Heart right ventricle (tissue), 16 donors: ENCODE results near the gene MT1G. TPM values are rescaled to one million over a fixed set of nuclear protein-coding genes. Genes with fewer than 3 reads are reported as not detected.

Experiments used
- ATAC-seq, 8 donors: fragments of 200-7000 bp; cut with Tn5 transposase; one replicate each; pipeline ENCODE4 v1.9.1; 2020; ENCODE audit warnings: mild to moderate bottlenecking in 8 of 8, moderate library complexity in 8 of 8, moderate number of reproducible peaks in 1 of 8
- DNase-seq, 2 donors: peaks; one replicate each; pipeline ENCODE4 v3.0.0-alpha.2; 2020
- H3K27ac ChIP-seq, 10 donors: fragments of 200-600 bp; sonication (generic) in 2 of 10; one replicate each; pipeline versions ENCODE4 v1.5.0 to v1.8.0; 2020 to 2022; ENCODE audit warnings: mild to moderate bottlenecking in 3 of 10
- H3K27me3 ChIP-seq, 7 donors: fragments of 200-600 bp; one replicate each; pipeline ENCODE4 v1.8.0; 2021 to 2022; ENCODE audit warnings: mild to moderate bottlenecking in 2 of 7
- H3K36me3 ChIP-seq, 9 donors: fragments of 200-600 bp; sonication (generic) in 1 of 9; one replicate each; pipeline versions ENCODE4 v1.5.0 to v1.8.0; 2020 to 2022; ENCODE audit warnings: mild to moderate bottlenecking in 2 of 9
- H3K4me1 ChIP-seq, 9 donors: fragments of 200-600 bp; sonication (generic) in 1 of 9; one replicate each; pipeline versions ENCODE4 v1.5.0 to v1.8.0; 2020 to 2022; ENCODE audit warnings: mild to moderate bottlenecking in 4 of 9
- H3K4me3 ChIP-seq, 10 donors: fragments of 200-600 bp; sonication (generic) in 2 of 10; one replicate each; pipeline versions ENCODE4 v1.5.0 to v1.8.0; 2020 to 2022; ENCODE audit warnings: mild to moderate bottlenecking in 7 of 10, moderate library complexity in 2 of 10
- H3K9me3 ChIP-seq, 11 donors: fragments of 200-600 bp in 10 of 11; sonication (generic) in 2 of 11; one replicate each; pipeline versions ENCODE4 v1.5.0 to v1.8.0; 2013 to 2022; ENCODE audit warnings: mild to moderate bottlenecking in 2 of 11, control low read depth in 1 of 11, moderate library complexity in 1 of 11
- WGBS, 2 donors: extraction: QIAGEN DNeasy Blood & Tissue Kit; methylation state at CpG; one replicate each; pipeline ENCODE4 v1.1.7; 2013; ENCODE audit warnings: inconsistent platforms in 1 of 2; 5-methylcytosine and 5-hydroxymethylcytosine counted together
- intact Hi-C, 10 donors: fragments of 100-400 bp; cut with DNase I; formaldehyde crosslinking; loops; one replicate each; pipeline versions ENCODE4 v1.11.1 to v1.14.2; 2022
- polyA plus RNA-seq, 2 donors: library from polyadenylated mRNA; stranded (reverse); fragments of 200-250 nt; gene quantifications; one replicate each; pipeline ENCODE4 v1.2.3, GENCODE V29; 2013
- total RNA-seq, 10 donors: library from RNA; stranded (reverse); fragmentation: NEBNext Ultra II Directional in 3 of 10; extraction: Animal tissue kit (Norgen Biotek cat#: 25700) in 3 of 10; gene quantifications; one replicate each; pipeline versions ENCODE4 v1.2.1 to v1.2.4, GENCODE V29; 2021 to 2023
- TF ChIP-seq, protein P1 (sequence below), 9 donors: fragments of 200-600 bp; sonication (generic) in 2 of 9; IDR thresholded peaks; one replicate each; pipeline versions ENCODE4 v1.5.0 to v1.8.0; 2021 to 2022; ENCODE audit warnings: antibody characterized with exemption in 9 of 9, mild to moderate bottlenecking in 5 of 9, moderate library complexity in 1 of 9
- donor health status: Arrhythmogenic right ventricular cardiomyopathy.
- donor health status: ischemic (EF 13 %, LVEDD 7.1; RV severe dilation, severe dysfunction).
- donor health status: healthy with polysubstance abuse.
- donor health status: DM: no; HTN: yes; CAD: no.
- donor health status: DM: no; HTN: no; CAD: no.
- donor health status: ischemic (EF 25% LVEDD 6.9; RV normal size, moderate dysfunction).
- donor health status: ischemic (EF 25% LVEDD 5.7; RV mildly dilated, moderate dysfunction).
- donor health status: healthy.
- donor health status: DM: yes; HTN: yes; CAD: no.
- donor health status: Ischemic cardiomyopathy.
- donor health status: ischemic (EF 35%, LVEDD 5.7; RV mildly dilated, moderate dysfunction).
- donor health status: nonischemic (EF 11% LVEDD 7.7; RV severe dilation, severe dysfunction).
- donor health status: DM: yes; HTN: yes; CAD: no.
- donor health status: PGD.
- donor health status: ischemic (EF 29% LVEDD 5.4; RV normal size, mild dysfunction).
- donor health status: nonischemic (EF 23%, LVEDD 6.1; RV moderate dilation, normal function).

MT1G gene
- total and polyA plus RNA-seq, 12 donors: 0.95 to 9.0 (median 2.3) TPM; not detected in 6

DNA sequence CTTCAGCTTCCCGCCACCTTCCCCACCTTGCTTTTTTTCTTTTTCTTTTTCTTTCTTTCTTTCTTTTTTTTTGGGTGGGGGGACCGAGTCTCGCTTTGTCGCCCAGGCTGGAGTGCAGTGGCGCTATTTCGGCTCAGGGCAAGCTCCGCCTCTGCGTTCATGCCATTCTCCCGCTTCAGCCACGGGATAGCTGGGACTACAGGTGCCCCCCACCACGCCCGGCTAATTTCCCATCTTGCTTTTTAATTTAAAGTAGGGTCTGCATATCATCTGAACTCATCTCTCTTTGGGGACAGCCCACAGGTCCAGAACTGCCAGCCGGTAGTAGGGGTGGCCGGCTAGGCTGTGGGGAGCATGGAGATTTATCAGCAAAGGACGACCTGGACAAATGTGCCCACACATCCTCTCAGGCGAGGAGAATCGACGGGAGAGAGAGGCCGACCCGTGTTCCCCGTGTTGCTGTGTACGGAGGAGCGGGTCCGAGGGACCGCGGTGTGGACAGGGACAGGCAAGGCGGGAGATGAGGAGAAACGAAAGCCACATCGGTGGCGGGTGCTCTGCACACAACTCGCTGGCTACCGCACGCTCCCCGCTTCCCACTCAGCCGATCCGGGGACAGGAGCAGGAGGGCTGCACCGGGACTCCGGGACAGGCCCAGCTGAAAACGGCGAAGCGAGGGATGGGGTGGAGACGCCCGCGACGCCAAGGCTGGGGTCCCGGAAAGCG is 33.0 kb downstream of the MT1G start:
- ATAC-seq: no peak
- no peak overlapping the region for H3K27ac ChIP-seq
- TF ChIP-seq, protein P1, sequence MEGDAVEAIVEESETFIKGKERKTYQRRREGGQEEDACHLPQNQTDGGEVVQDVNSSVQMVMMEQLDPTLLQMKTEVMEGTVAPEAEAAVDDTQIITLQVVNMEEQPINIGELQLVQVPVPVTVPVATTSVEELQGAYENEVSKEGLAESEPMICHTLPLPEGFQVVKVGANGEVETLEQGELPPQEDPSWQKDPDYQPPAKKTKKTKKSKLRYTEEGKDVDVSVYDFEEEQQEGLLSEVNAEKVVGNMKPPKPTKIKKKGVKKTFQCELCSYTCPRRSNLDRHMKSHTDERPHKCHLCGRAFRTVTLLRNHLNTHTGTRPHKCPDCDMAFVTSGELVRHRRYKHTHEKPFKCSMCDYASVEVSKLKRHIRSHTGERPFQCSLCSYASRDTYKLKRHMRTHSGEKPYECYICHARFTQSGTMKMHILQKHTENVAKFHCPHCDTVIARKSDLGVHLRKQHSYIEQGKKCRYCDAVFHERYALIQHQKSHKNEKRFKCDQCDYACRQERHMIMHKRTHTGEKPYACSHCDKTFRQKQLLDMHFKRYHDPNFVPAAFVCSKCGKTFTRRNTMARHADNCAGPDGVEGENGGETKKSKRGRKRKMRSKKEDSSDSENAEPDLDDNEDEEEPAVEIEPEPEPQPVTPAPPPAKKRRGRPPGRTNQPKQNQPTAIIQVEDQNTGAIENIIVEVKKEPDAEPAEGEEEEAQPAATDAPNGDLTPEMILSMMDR (IDR thresholded peaks at IDR 0.05): no peak
- H3K9me3 ChIP-seq: no peaks in the 10 kb centered on the region
- no peak for DNase-seq
- H3K4me1 ChIP-seq: peaks cover 0 to 36% (median 29%) of the 10 kb centered on the region in 9 donors
- H3K4me3 ChIP-seq: peak overlapping the region in 5 of 10 donors; percentile 5 to 30 (median 14)
- H3K27me3 ChIP-seq: peaks cover 3 to 92% (median 31%) of the 10 kb centered on the region in 7 donors
- 16 to 29% methylated on average over 47 of the region's 47 CpGs for WGBS, 2 donors
- intact Hi-C loops: no loop called here
- H3K36me3 ChIP-seq: no peaks in the 10 kb centered on the region

DNA sequence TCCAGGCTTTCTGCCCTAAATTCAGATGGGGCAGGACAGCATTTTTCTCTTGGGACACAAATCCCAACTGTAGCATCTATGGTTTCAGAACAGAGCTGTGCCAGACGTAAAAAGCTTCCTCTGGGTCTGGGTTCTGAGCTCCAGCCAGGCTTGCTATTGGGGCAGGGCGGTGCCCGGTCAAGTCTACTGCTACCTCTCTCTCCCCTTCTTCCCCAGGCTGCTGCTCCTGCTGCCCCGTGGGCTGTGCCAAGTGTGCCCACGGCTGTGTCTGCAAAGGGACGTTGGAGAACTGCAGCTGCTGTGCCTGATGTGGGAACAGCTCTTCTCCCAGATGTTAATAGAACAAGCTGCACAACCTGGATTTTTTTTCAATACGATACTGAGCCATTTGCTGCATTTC is 34.3 kb downstream of the MT1G start:
- 53 to 69% methylated on average over 7 of the region's 7 CpGs for WGBS, 2 donors
- Histone ChIP-seq H3K4me3 (peak overlapping the region in 5 of 10 donors; percentile 46 to 72 (median 67)), H3K9me3 (no peaks in the 10 kb centered on the region), H3K4me1 (peaks cover 0 to 30% (median 22%) of the 10 kb centered on the region in 9 donors), H3K27me3 (peaks cover 3 to 78% (median 28%) of the 10 kb centered on the region in 7 donors), H3K36me3 (no peaks in the 10 kb centered on the region), H3K27ac (peak overlapping the region in 1 of 10 donors; percentile 27)
- intact Hi-C loops: no loop called here
- TF ChIP-seq, protein P1 (IDR thresholded peaks at IDR 0.05): no peak
- no peak for ATAC-seq
- no peak for DNase-seq

DNA sequence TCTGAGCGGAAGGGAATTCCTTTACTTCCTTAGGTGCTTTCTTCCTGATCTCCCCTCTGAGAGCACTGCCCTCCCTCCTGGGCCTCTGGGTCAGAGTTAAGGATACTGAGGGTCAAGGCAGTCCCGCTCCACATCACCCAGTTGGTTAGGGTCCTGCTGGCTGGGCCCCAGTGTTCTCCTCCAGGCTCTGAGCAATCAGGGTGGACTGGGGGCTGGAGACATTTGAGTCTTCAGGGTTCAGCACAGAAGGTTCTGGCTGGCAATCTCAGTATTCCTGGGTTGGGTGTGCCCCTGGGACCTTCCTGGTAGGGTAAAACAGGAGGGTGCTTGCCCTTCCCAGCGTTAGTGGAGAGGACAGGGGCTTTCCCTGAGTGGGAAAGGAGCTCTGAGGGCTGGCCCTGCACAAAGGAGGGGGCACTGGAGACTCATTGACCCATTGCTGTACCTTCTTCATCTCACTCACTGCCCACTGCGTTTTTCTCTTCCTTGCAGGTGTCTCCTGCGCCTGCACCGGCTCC is 35.0 kb downstream of the MT1G start:
- Histone ChIP-seq H3K27me3 (peaks cover 3 to 72% (median 28%) of the 10 kb centered on the region in 7 donors), H3K4me3 (peak overlapping the region; percentile 27 to 72 (median 64)), H3K4me1 (peaks cover 0 to 27% (median 17%) of the 10 kb centered on the region in 9 donors), H3K27ac (peak overlapping the region; percentile 43 to 82 (median 76)), H3K36me3 (no peaks in the 10 kb centered on the region), H3K9me3 (no peaks in the 10 kb centered on the region)
- DNase-seq (no peak), ATAC-seq (peak in 3 of 8 donors; percentile 3 to 18 (median 3))
- WGBS, 2 donors: 48 to 51% methylated on average over 6 of the region's 6 CpGs
- TF ChIP-seq, protein P1 (IDR thresholded peaks at IDR 0.05): no peak
- intact Hi-C loops: no loop called here

DNA sequence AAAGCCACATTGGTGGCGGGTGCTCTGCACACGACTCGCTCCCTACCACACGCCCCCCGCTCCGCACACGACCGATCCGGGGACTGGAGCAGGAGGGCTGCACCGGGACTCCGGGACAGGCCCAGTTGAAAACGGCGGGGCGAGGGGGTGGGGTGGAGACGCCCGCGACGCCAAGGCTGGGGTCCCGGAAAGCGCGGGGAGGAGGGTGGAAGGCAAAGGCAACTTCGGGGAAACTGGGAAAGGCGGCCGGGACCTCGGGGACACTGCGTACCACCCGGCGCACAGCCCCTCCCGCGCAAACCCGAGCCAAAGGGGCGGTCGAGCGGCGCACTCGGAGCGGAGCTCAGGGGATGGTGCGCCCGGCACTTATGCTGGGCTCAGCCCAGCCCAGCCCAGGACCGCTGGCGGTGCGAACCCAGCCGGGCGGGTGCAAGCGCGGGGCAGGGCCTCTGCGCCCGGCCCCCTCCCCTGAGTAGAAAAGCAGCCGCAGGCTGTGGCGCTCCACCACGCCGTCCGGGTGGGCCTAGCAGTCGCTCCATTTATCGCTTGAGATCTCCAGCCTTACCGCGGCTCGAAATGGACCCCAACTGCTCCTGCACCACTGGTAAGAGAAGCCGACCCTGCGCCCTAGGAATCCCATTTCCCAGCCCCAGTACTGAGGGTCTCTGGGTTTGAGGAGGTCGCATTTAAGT is 35.6 kb downstream of the MT1G start, which contains the start of gene MT1M:
Gene MT1M, plus strand, starts transcription at position 504 of the 692 bp plus-strand sequence. Its CDS starts 73 bp downstream, at position 577.
- no peaks in the 10 kb centered on the region for H3K9me3 ChIP-seq
- intact Hi-C loops: no loop called here
- ATAC-seq (peak; percentile 77 to 92 (median 86)), DNase-seq (peak in 1 of 2 donors; percentile 78)
- TF ChIP-seq, protein P1 (IDR thresholded peaks at IDR 0.05): no peak
- peak within 1 kb of the TSS; percentile 43 to 82 (median 76) for H3K27ac ChIP-seq
- 0 to 1% methylated on average over 55 to 61 of the region's 61 CpGs for WGBS, 2 donors
- H3K4me1 ChIP-seq: peaks cover 0 to 32% (median 17%) of the 10 kb centered on the region in 9 donors
- H3K4me3 ChIP-seq: peak within 1 kb of the TSS; percentile 27 to 72 (median 64)
- no peaks in the 10 kb centered on the region for H3K36me3 ChIP-seq
- H3K27me3 ChIP-seq: peaks cover 3 to 66% (median 26%) of the 10 kb centered on the region in 7 donors
